ENCODE data around the gene PDCD1.

Gene PDCD1

DNA sequence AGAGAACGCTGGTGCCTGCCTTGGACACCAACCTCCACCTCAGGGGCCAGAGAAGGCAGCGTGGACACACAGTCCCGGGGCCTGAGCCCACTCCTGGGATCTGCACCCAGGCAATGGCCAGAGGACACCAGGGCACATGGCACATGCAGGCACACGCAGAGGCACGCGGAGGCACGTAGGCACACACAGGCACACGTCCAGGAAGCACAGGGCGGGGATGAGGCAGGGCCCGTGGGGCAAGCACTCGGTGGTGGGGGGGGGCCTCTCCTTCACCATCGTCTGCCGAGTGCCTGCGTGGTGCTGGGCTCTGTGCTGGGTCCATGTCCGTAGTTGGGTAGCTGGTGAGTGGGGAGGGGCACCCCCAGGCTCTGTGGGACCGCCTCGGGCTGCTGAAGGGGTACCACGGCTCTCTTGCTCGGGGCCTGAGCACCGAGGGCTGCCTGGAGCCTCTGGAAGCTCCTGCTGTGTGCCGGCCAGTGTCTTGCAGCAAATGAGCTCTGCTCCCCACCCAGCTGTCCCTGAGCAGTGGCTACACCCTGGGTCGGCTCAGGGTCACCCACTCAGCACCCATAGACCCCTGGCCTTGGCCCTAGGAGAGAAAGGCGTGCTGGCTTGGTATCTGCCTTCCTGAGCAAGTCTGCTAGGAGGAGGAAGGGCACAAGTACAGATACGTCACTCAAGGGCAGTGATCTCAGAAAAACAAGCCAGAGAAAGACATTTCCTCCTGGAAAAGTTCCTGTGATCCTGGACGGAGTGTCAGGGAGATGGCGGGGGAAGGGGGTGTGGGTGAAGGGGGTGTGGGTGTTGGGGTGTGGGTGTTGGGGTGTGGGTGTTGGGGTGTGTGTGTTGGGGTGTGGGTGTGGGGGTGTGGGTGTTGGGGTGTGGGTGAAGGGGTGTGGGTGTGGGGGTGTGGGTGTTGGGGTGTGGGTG, 37.3 kb upstream of the PDCD1 start:
- no peak for DNase-seq (ENCODE audit: low read depth)

DNA sequence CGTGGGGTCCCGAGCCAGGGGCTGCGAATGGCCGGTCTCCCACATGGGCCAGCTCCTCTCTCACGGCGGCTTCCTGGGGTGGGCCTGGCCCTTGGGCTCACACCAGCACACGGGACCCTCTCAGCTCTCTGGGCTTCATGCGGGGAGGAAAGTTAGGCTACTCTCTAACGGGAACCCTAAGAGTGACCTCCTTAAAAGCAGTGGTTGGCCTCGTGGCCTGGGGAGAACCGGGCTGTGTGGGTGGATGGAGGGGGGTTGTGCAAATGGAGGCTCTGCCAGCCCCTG, 36.7 kb upstream of the PDCD1 start:
- no peak for DNase-seq (ENCODE audit: low read depth)

DNA sequence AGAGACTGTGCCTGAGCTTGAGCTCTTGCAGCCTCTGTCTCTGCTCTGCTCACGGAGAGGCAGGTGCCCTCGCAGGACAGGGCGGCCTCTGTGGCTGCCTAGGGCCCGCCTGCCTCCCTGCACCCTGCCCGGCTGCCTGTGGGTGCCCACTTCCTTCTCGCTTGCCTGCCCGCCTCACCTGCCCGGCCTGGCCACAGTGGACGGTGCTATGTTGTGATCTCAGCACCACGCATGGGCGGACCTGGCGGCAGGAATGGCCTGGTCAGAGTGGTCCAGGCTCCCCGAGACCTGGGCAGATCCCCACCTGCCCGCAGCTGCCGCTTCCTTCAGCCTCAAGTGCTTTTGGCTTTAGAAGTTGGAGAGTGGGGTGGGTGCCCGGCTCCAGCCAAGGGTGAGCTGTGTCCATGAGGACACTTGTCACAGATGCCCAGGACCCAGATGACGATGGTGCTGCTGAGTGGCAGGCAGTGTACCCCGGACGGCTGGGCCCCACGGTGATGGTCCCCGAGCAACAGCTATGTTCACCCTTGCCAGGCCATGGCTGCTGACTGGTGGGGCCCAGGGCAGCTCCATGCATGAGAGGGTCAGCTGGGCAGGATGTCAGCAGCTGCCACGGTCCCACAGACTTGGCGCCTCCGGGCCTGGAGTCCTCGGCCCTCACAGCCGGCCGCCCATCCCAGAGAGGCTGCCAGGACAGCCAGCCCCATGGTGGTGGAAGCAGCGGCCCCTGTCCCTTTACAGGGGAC, 36.2 kb upstream of the PDCD1 start:
- no peak for DNase-seq (ENCODE audit: low read depth)

DNA sequence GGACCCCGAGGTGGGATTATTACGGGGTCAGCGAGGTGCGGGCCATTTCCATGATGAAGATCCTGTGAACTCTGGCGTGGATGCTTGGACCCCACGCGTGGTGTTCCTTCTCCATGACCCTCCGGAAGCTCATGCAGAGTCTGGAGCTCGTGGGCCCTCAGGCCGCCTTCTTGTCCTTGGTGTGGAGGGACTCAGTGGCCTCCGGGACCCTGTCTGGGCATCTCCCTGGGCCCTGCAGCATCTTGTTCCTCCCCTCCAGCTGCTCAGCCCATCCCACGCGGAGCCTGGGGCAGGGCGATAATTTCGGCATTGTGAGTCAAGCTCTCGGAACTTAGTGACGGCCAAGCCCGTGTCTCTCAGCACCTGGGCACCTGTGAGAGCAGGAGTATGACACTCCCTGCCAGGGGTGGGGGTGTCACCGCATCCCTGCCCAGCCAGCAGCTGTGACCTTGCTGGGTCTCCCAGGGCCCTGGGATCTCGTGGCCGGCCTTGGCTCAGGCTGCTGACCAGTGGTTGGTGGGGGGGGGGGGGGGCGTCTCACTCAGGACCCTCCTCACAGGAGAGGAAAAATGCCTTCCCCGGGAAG, 35.5 kb upstream of the PDCD1 start:
- no peak for DNase-seq (ENCODE audit: low read depth)

DNA sequence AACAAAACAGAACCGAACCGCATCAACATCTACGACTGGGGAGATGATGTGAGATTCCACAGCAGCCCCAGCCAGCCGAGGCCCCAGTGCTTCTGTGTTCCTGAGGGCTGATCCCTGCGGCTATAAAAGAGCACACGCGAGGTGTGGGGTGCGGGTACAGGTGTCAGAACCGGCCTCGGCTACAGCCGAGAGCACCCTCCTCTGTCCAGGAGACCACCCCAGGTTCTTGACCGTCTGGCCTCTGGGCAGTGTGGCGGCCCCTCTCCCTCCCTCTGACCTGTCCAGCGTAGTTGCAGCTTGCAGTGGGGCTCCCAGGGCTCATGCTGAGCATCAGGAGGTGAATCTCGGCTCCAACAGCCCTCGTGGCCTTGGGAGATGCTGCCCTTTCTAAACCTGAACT, 34.6 kb upstream of the PDCD1 start:
- no peak for DNase-seq (ENCODE audit: low read depth)

DNA sequence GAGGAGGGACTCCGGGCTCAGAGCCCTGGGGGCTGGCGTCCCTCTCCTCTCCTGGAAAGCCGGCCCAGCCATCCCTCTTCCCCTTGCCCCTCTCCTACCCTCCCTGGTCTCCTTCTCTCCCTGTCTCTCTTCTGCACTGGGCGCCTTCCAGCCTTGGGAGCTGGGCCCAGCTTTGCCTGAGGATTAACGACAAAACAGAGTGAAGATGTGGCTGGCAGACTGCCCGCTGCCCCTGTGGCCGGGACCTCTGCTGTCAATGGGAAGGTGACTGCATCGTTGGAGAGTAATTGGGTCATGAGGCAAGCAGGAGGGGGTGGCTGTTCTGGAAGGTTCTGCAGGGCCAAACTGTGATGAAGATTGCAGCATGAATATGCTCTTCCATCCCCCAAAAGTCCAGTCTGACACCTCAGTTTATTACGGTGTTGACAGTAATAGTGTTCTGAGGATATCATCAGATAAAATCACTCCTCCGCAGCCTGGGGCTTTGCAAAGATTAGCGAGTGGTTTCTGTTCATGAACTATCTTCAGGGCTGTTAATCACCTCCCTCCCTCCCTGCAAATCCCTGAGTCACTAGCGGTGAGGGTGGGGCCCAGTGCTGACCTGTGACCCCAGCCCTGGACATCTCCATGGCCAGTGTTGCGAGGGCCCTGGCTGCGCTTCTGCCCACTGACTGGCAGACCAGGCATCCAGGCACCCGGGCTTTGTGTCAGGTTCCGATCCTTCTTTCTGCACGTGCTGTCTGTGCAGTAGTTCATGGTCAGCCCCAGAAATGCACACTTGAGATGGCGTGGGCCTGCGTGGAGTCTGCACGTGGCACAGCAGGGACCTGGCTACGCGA, 33.8 kb upstream of the PDCD1 start:
- no peak for DNase-seq (ENCODE audit: low read depth)

DNA sequence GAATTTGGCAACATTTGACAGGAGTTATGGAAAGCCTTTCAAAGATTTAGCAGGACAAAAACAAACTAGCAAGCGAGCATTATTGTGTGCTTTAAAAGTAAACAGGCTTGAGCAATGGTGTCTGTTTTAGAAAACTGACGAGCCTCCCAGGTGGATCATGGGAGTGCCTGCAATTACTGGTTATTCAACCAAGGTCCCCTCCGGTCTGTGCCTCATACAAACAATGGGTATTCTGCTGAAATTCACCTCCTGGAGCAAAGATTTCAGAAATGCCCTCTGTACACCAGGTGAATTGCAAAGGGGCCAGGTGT, 33.2 kb upstream of the PDCD1 start:
- DNase-seq (ENCODE audit: low read depth): no peak

DNA sequence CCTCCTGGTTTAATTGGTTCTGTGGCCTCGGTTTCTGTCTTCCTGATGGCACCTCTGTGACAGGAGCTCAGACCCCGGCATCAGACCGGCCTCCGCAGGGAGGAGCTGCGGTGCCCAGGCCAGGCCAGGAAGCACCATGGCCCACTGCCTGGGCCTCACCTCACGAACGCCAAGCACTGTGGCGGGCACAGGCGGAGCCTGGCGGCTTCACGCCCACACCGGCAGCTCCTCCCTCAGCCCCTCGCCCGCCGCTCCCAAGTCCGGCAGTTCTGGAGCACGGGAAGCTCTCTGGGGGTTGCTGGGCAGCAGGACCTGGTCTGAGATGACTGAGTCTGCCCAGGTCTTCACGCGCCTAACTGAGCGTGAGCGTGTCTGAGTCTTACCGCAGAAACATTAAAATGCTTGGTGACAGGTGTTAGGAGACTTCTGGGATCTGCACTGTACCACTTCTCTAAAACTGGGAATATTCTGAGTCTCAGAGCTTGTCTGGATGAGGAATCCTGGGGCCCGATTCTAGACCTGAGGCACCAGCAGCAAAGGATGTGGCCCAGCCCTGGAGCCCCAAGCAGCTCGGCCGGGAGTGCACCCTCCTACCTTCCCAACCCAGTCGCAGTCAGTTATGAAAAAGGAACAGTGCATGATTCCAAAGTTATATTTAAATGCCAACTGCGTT, 32.8 kb upstream of the PDCD1 start:
- DNase-seq (ENCODE audit: low read depth): no peak

DNA sequence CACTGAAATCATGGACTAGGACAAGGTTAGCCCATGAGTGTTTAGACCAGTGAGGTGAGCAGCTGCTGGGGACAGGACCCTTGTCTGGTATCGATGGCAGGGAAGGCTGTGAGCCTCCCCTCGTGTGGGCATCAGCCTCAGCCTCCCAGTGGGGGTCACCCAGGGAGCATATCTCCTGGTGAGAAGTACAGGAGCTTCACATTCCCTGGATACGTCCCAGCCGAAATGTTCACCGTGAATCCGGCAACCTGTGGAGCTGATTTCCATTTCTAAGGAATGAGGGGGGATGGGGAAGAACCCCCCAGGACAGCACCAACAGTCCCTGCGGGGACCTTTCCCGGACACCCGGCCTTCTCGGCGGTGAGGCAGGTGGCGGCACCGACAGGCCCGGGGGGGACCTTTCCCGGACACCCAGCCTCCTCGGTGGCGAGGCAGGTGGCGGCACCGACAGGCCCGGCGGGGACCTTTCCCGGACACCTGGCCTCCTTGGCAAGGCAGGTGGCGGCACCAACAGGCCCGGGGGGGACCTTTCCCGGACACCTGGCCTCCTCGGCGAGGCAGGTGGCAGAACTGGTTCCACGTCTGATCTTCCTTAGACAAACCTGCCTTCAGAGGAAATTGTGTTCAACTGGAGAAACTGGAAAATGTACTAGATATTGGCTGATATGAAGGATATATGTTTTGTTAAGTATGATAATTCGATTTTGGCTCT, 32.0 kb upstream of the PDCD1 start:
- no peak for DNase-seq (ENCODE audit: low read depth)

DNA sequence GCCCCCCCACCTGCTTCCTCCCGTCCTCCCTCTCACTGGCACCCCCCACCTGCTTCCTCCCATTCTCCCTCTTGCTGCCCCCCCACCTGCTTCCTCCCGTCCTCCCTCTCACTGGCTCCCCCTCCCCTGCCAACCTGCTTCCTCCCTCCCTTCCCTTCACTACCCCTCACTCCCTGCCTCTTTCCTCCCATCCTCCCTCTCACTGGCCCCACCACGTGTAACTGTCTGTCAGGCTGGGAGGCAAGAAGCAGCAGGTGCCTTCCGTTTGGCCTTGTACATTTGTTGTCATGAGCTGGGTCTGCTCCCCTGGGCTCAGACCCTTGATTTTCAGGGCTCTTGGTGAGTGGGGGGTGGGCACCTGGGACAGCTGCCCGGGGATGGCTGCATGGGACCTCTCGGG, 29.9 kb upstream of the PDCD1 start:
- DNase-seq (ENCODE audit: low read depth): no peak

DNA sequence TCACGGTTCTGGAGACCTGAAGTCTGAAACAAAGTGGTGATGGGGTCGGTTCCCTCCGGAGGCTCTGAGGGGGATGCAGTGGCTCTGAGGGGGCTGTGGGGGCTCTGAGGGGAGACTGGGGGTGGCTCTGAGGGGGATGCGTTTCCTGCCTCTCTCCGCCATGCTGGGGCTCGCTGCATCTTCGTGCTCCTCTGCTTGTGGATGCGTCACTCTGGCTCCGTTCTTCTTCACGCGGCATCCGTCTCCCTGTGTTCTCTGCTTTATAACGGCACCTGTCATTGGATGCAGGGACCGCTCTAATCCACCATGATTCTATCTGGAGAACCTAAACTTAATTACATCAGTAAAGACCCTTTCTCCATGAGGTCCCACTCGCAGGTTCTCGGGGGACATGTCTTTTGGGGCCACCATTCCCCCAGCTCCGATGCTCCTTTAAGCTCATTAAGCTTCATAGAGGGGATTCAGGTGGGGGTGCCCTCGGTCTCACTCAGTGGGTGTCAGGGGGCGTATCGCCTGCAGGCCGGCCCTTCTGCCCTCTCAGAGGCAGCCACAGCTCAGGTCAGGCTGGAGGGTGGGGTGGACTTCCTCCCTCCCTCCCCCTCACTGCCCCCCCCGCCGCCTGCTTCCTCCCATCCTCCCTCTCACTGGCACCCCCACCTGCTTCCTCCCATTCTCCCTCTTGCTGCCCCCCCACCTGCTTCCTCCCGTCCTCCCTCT, 29.3 kb upstream of the PDCD1 start:
- no peak for DNase-seq (ENCODE audit: low read depth)

DNA sequence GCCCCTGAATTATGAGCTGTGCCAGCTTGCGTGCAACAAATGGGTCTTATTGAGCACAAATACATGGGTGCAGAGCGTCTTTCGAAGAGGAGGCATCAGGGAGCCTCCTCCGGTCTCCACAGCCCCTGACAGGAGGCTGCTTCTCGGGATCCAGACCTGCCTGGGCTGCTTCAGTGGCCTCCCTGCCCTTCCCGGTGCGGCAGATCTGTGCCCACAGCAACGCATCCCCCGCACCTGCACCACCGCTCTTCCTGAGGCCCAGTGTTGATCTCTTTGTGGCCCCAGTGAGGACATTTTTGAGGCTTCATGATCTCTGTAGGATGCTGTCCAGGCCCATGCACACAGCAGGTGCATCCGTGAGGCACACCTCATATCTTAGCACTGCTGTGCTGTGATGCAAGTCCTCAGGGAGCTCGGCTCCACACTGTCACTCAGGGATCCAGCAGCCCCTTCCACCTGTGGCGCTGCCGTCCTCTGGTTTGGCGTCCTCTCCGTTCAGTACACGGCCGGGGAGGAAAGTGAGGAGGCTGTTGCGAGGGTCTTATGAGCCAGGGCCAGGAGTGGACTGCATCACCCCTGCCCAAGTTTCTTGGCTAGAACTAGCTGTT, 28.2 kb upstream of the PDCD1 start:
- DNase-seq (ENCODE audit: low read depth): no peak

DNA sequence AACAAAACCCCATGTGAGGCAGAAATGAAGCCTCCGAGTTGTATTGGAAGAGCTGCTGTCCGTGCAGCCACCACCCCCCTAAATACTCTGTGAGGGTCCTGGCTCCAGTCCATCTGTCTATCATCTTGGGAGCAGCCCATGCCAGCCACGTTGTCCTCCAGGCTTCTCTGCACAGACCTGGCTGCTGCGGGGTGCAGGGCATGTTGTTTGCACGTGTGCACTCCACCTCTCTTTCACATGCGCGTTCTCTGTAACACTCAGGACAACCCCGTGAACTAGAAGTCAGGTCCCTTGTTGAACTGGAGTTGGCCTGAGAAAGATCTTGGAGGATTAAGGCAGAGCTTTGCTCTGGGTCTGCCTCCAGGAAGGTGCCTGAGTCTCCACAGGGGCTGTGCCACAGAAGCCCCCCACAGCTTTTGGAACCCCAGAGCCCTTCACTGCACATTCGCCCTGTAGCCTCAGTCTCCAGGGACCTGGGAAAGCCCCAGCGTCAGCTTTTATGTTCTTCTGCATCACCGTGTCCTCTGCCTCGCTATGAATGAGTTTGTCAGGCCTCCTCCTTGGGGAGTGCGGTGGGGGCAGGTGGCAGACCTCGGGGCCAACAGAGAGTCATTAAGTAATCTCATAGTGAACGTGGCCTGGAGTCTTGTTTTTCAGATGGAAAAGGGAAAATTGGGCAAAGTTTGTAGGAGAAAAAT, 27.4 kb upstream of the PDCD1 start:
- no peak for DNase-seq (ENCODE audit: low read depth)

DNA sequence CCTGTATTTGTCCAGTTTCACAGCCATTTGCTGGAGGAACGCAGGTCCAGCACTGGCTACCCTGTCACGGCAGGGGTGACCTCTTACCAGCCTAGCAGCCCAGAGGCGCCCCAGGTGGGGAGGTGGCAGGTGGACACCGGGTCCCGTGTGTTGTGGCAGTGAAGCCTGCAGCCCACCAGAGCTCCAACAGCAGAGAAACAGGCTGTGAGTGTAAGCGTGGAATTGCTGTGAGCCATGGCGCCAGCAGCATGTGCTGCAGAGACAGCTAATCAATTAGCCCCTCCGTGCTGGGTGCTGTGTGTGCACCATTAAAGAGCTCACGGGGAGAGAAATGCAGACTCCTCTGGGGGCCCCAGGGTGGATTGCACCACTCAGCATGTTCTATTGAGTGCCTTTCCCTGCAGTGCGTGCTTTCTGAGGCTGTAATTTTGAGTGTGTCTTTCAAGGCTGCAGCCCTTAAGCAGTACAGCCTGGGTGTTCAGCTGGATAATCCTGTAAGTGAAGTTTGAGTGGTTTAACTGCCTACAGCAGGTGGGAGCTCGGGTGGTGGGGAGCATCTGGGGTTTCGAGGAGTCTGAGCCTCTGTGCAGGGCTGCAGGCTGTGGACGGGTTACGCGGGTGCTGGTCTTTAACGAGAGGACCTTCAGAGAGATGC, 26.7 kb upstream of the PDCD1 start:
- no peak for DNase-seq (ENCODE audit: low read depth)

DNA sequence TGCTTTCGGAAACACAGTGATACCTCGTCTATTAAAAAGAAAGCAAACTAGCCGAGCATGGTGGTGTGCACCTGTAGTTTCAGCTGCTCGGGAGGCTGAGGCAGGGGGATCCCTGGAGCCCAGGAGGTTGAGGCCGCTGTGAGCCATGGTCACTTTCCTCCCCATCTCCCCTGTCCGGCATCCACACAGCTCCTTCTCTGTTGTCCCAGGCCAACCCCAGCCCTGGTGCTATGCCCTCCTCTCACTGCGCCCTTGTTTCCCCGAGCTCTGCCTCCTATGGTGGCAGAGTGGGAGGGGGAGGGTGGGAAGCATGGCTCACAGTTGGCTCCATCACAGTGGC, 26.2 kb upstream of the PDCD1 start:
- DNase-seq (ENCODE audit: low read depth): no peak

DNA sequence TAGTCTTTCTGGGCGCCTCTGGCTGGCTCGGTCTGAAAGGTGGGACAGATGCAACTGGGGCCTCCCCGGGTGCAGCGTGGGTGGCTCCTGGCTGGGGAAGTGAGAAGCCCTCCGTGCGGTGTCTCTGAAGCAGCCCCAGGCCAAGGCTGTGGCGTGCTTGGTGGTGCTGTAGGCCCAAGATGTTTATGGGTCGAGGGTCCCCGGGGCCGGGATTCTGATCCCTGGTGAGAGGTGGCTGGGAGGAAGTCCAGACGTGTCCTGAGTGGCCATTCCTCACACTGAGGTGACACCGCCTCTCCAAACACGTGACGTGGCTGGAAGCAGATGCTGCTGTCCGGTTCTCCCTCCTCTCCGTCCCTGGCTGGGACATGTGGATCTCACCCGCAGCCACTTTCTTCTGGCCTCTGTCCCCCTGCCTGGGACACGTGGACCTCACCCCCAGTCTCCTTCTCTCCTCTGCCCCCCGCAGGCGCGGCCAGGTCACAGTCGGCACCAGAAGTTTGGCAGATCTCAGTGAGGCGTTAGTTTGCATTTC, 23.5 kb upstream of the PDCD1 start:
- no peak for DNase-seq (ENCODE audit: low read depth)

DNA sequence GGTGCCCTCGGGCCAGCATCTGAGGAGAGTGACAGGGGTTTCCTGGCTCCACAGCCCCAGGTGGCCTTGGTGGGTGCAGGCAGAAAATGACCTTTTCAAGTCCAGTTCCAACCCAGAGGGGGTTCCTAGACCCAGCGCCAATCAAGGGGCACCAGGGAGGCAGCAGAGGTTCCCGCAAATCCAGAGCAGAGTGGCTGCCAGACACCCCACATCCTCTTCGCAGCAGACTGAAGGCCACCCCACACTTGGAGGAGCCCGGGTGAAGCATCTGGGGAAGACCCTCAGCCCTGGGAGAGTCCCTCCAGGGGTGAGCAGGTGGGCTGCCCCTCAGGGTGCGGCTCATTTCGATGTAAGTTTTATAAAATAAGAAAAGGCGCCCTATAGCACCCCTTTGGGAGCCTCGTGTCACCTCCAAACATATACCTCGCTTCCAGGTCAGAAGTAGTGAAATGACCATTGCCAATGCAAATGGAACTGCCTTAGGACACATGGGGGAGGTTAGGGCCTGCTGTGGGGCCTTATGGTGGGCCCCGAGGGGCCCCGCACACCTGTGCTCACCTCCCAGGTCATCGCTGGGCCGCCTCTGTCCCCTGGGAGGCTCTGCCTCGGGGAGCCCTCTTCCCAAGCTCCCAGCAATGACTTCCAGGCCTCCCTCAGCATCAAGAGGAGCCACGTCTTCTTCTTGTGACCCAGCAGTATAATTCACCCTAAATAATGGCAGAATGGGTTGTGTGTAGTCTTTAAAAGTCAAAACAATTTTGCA, 21.8 kb upstream of the PDCD1 start:
- DNase-seq (ENCODE audit: low read depth): no peak

DNA sequence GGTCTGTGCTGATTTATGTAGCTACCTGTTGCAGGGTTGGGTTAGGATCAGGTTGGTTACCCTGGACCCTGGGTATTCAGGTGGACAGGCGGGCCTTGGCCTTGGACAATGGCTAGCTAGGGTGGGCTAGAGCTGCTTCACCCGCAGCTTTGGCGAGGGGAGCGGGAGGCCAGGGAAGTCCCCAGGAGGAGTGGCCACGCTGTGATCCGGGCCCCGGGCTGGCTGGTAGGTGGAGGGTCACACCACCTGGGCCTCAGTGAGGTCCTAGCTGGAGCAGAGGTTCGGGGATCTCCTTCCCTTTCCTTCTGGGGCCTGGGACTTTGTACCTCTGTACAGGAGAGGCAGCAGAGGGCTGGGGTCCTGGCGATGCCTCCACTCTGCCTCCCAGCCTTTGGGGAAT, 20.6 kb upstream of the PDCD1 start:
- no peak for DNase-seq (ENCODE audit: low read depth)
